ENCODE measurements around the gene DNM3. TPM values are rescaled to one million over a fixed set of nuclear protein-coding genes. Genes with fewer than 3 reads are reported as not detected.

DNM3 gene
- total RNA-seq, 3 donors from 2014 or later (not counting 1 experiment from before 2014, with no cell fraction given): 2.5 to 3.3 (median 2.8) TPM

GRCh38 chr1:172176206-172176605, 334.9 kb downstream of the DNM3 start:
- no peaks in the 10 kb centered on the region for H3K36me3 Mint-ChIP-seq
- Histone ChIP-seq H3K36me3 (ENCODE audit: control insufficient read depth, insufficient read depth, low read length) (no peaks in the 10 kb centered on the region), H3K27ac (ENCODE audit: low read length) (no peak overlapping the region), H3K27me3 (ENCODE audit: control insufficient read depth, insufficient read depth, low read length) (no peaks in the 10 kb centered on the region), H3K4me1 (ENCODE audit: control insufficient read depth, insufficient read depth, low read length) (peaks cover 5% of the 10 kb centered on the region), H3K4me3 (ENCODE audit: low read length) (no peak overlapping the region), H3K9me3 (ENCODE audit: control insufficient read depth, insufficient read depth, low read length) (no peaks in the 10 kb centered on the region)
- peaks cover 5 to 7% of the 10 kb centered on the region in 2 donors for H3K27me3 Mint-ChIP-seq (ENCODE audit: low read depth in 2 of 2)
- no peaks in the 10 kb centered on the region for H3K9me3 Mint-ChIP-seq
- no peak for DNase-seq
- H3K4me1 Mint-ChIP-seq: peaks cover 7 to 8% of the 10 kb centered on the region in 2 donors
- no peak for ATAC-seq
- intact Hi-C loops (cut with micrococcal nuclease): no loop called here
- no peak for TF ChIP-seq CTCF (IDR thresholded peaks at IDR 0.05)
- WGBS (ENCODE audit: insufficient coverage): 84% methylated on average over 1 of the region's 1 CpG
- no peak overlapping the region for H3K27ac Mint-ChIP-seq
- H3K4me3 Mint-ChIP-seq: no peak overlapping the region

- H3K36me3 ChIP-seq (ENCODE audit: control insufficient read depth, insufficient read depth, low read length): no peaks in the 10 kb centered on the region
- ATAC-seq: no peak
- H3K27me3 Mint-ChIP-seq (ENCODE audit: low read depth in 2 of 2): peaks cover 0 to 4% of the 10 kb centered on the region in 2 donors
- no peak for TF ChIP-seq CTCF (IDR thresholded peaks at IDR 0.05)
- no peak overlapping the region for H3K27ac ChIP-seq (ENCODE audit: low read length)
- no peaks in the 10 kb centered on the region for H3K36me3 Mint-ChIP-seq
- peaks cover 18 to 21% of the 10 kb centered on the region in 2 donors for H3K4me1 Mint-ChIP-seq
- H3K4me3 Mint-ChIP-seq: no peak overlapping the region
- H3K9me3 ChIP-seq (ENCODE audit: control insufficient read depth, insufficient read depth, low read length): no peaks in the 10 kb centered on the region
- no peaks in the 10 kb centered on the region for H3K9me3 Mint-ChIP-seq
- DNase-seq: no peak
- no peak overlapping the region for H3K4me3 ChIP-seq (ENCODE audit: low read length)
- WGBS (ENCODE audit: insufficient coverage): 89% methylated on average over 1 of the region's 2 CpGs
- H3K4me1 ChIP-seq (ENCODE audit: control insufficient read depth, insufficient read depth, low read length): peaks cover 14% of the 10 kb centered on the region
- no peaks in the 10 kb centered on the region for H3K27me3 ChIP-seq (ENCODE audit: control insufficient read depth, insufficient read depth, low read length)
- intact Hi-C loops (cut with micrococcal nuclease): no loop called here
- no peak overlapping the region for H3K27ac Mint-ChIP-seq
Observed at GRCh38 chr1:172177849-172178248, 336.6 kb downstream of the DNM3 start.

- Mint-ChIP-seq H3K9me3 (no peaks in the 10 kb centered on the region), H3K27ac (no peak overlapping the region), H3K4me3 (no peak overlapping the region), H3K27me3 (ENCODE audit: low read depth in 2 of 2) (no peaks in the 10 kb centered on the region), H3K36me3 (no peaks in the 10 kb centered on the region), H3K4me1 (peaks cover 18 to 21% of the 10 kb centered on the region in 2 donors)
- H3K9me3 ChIP-seq (ENCODE audit: control insufficient read depth, insufficient read depth, low read length): no peaks in the 10 kb centered on the region
- 94% methylated on average over 2 of the region's 2 CpGs for WGBS (ENCODE audit: insufficient coverage)
- H3K36me3 ChIP-seq (ENCODE audit: control insufficient read depth, insufficient read depth, low read length): no peaks in the 10 kb centered on the region
- no peaks in the 10 kb centered on the region for H3K27me3 ChIP-seq (ENCODE audit: control insufficient read depth, insufficient read depth, low read length)
- no peak overlapping the region for H3K27ac ChIP-seq (ENCODE audit: low read length)
- peaks cover 14% of the 10 kb centered on the region for H3K4me1 ChIP-seq (ENCODE audit: control insufficient read depth, insufficient read depth, low read length)
- no peak overlapping the region for H3K4me3 ChIP-seq (ENCODE audit: low read length)
- no peak for TF ChIP-seq CTCF (IDR thresholded peaks at IDR 0.05)
- no peak for DNase-seq
- intact Hi-C loops (cut with micrococcal nuclease): no loop called here
- no peak for ATAC-seq
Observed at GRCh38 chr1:172178886-172179285, 337.6 kb downstream of the DNM3 start.

DNA sequence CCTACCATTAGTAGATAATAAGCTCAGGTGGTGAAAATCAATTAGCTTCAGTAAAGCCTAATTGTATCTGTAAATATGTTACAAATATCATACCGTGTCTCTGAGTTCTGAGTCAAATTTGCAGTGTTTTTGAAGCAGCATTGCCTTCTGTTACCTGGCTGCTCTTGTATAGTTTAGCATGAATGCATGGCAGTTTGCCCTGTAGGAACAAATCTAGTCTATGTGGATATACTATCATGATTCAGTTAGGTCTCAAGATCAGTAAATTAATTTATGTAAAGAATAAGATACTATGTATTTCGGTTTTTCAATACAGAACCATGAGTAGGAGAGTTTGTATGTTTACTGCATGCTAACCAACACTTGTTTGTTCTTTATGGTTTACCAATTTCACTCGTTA, 338.6 kb downstream of the DNM3 start:
- intact Hi-C loops (cut with micrococcal nuclease): loop anchor here (5.0 kb wide), 2 partner anchors 48 to 177 kb away; no protein-coding TSS in a partner anchor
- H3K36me3 ChIP-seq (ENCODE audit: control insufficient read depth, insufficient read depth, low read length): no peaks in the 10 kb centered on the region
- Mint-ChIP-seq H3K4me3 (no peak overlapping the region), H3K27ac (peak overlapping the region in 1 of 2 donors; percentile 97), H3K36me3 (no peaks in the 10 kb centered on the region), H3K27me3 (ENCODE audit: low read depth in 2 of 2) (no peaks in the 10 kb centered on the region), H3K4me1 (peaks cover 18 to 21% of the 10 kb centered on the region in 2 donors), H3K9me3 (no peaks in the 10 kb centered on the region)
- ATAC-seq: no peak
- DNase-seq: no peak
- WGBS (ENCODE audit: insufficient coverage): 82% methylated on average over 2 of the region's 3 CpGs
- no peak overlapping the region for H3K4me3 ChIP-seq (ENCODE audit: low read length)
- no peaks in the 10 kb centered on the region for H3K27me3 ChIP-seq (ENCODE audit: control insufficient read depth, insufficient read depth, low read length)
- no peaks in the 10 kb centered on the region for H3K9me3 ChIP-seq (ENCODE audit: control insufficient read depth, insufficient read depth, low read length)
- TF ChIP-seq CTCF (IDR thresholded peaks at IDR 0.05): no peak
- peaks cover 14% of the 10 kb centered on the region for H3K4me1 ChIP-seq (ENCODE audit: control insufficient read depth, insufficient read depth, low read length)
- peak overlapping the region; percentile 94 for H3K27ac ChIP-seq (ENCODE audit: low read length)
